ENCODE data around the gene MAP1LC3C. TPM values are rescaled to one million over a fixed set of nuclear protein-coding genes. Genes with fewer than 3 reads are reported as not detected.
"Not testable (repeated sequence)": the region's sequence is repeated elsewhere in the genome, so short reads cannot be mapped to it uniquely, and the experiment has no call there.

Gene MAP1LC3C
- total RNA-seq, 4 donors from 2014 or later, result 0.85 to 6.7 TPM; not detected in 2

DNA sequence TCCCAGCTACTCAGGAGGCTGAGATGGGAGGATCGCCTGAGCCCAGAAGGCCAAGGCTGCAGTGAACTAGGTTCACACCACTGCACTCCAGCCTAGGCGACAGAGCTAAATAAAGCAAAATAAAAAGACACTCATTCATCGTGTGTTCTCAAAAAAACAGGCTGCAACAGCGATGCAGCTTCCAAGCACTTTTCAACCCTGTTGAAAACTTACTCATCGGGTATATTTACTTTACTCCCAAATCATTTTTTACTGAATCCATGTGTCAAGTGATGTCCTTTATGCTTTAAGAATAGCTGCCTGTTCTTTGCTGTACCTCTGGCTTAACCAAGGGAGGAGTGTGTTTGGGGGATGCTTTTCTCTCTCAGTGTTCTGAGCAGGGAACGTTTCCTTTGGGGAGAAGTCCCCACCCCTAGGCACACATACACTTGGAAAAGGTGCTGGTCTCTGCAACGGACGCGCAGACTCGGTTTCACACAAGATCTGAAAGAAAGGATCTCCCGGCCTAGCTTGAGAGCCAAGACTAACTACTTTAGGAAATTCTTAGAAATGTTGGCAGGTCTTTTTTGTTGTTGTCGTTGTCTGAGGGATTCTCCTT is 1.4 kb downstream of the MAP1LC3C start:
- TF ChIP-seq, protein P1, sequence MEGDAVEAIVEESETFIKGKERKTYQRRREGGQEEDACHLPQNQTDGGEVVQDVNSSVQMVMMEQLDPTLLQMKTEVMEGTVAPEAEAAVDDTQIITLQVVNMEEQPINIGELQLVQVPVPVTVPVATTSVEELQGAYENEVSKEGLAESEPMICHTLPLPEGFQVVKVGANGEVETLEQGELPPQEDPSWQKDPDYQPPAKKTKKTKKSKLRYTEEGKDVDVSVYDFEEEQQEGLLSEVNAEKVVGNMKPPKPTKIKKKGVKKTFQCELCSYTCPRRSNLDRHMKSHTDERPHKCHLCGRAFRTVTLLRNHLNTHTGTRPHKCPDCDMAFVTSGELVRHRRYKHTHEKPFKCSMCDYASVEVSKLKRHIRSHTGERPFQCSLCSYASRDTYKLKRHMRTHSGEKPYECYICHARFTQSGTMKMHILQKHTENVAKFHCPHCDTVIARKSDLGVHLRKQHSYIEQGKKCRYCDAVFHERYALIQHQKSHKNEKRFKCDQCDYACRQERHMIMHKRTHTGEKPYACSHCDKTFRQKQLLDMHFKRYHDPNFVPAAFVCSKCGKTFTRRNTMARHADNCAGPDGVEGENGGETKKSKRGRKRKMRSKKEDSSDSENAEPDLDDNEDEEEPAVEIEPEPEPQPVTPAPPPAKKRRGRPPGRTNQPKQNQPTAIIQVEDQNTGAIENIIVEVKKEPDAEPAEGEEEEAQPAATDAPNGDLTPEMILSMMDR (IDR thresholded peaks at IDR 0.05), result no peak
- no peak for TF ChIP-seq POLR2A (IDR thresholded peaks at IDR 0.05)
- H3K27ac ChIP-seq, result no peak overlapping the region
- H3K4me3 ChIP-seq, result no peak overlapping the region
- H3K27me3 ChIP-seq, result peaks cover 0 to 4% (median 0%) of the 10 kb centered on the region in 4 donors
- WGBS, 2 donors, result 47 to 49% methylated on average over 12 of the region's 12 CpGs
- H3K4me1 ChIP-seq, result peaks cover 0 to 12% (median 3%) of the 10 kb centered on the region in 3 donors
- intact Hi-C loops (cut with DNase I), result no loop called here
- DNase-seq, result no peak
- H3K9me3 ChIP-seq, result no peaks in the 10 kb centered on the region
- H3K36me3 ChIP-seq, result no peaks in the 10 kb centered on the region

DNA sequence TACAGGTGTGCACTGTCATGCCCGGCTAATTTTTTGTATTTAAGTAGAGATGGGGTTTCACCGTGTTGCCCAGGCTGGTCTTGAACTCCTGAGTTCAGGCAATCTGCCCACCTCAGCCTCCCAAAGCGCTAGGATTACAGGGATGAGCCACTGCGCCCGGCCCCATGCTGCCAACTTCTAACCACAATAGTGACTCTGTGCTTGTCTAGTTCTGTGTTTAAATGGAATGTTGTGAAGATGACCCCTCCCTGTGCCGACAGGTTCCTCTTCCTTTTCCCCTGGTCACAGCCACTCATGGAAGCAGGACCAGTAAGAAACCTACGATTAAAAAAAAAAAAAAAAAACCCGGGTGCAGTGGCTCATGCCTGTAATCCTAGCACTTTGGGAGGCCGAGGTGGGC is 4.7 kb downstream of the MAP1LC3C start:
- intact Hi-C loops (cut with DNase I), result no loop called here
- Histone ChIP-seq H3K9me3 (no peaks in the 10 kb centered on the region), H3K36me3 (no peaks in the 10 kb centered on the region), H3K27me3 (no peaks in the 10 kb centered on the region), H3K4me3 (no peak overlapping the region), H3K4me1 (peaks cover 0 to 12% (median 3%) of the 10 kb centered on the region in 3 donors), H3K27ac (no peak overlapping the region)
- no peak for DNase-seq
- TF ChIP-seq, protein P1 (IDR thresholded peaks at IDR 0.05), result no peak
- TF ChIP-seq POLR2A (IDR thresholded peaks at IDR 0.05), result no peak
- WGBS, 2 donors, result 75 to 81% methylated on average over 3 to 8 of the region's 9 CpGs

DNA sequence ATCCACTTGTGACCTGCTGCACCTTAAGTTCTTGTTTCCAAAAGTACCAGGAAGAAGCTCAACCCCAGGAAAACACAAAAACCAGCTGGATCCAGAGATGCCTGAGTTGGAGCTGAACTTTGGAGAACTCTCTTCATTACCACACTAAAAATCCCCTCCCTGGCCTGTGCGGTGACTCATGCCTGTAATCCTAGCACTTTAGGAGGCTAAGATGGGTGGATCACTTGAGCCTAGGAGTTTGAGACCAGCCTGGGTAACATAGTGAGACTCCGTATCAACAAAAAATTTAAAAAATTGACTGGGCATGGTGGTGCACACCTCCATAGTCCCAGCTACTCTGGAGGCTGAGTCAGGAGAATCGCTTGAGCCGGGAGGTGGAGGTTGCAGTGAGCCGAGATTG is 6.2 kb downstream of the MAP1LC3C start:
- no peak overlapping the region for H3K27ac ChIP-seq
- intact Hi-C loops (cut with DNase I), result no loop called here

DNA sequence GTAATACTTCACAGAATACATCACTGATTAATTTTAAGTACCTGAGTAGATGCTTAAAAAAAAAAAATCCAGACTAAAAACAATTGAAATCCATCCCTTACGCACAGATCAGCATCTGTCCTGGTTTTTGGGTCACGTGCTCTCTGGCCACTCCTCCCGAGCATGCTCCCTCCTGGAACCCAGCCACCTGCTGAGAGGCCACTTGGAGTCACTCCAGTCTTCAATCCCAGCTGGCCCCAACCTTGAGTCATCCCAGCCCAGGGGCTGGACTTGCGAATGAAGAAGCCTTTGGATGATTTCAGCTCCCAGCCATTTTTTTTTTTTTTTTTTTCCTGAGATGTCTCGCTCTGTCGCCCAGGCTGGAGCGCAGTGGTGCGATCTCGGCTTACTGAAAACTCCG is 8.9 kb downstream of the MAP1LC3C start:
- 62 to 75% methylated on average over 8 to 10 of the region's 10 CpGs for WGBS, 2 donors
- Histone ChIP-seq H3K9me3 (no peaks in the 10 kb centered on the region), H3K27me3 (no peaks in the 10 kb centered on the region), H3K4me1 (no peaks in the 10 kb centered on the region), H3K4me3 (no peak overlapping the region), H3K27ac (no peak overlapping the region), H3K36me3 (no peaks in the 10 kb centered on the region)
- intact Hi-C loops (cut with DNase I), result no loop called here
- no peak for DNase-seq
- TF ChIP-seq, protein P1 (IDR thresholded peaks at IDR 0.05), result no peak
- TF ChIP-seq POLR2A (IDR thresholded peaks at IDR 0.05), result no peak

More for the DNA sequence above, 6.2 kb downstream of the MAP1LC3C start:
- no peak for TF ChIP-seq POLR2A (IDR thresholded peaks at IDR 0.05)
- TF ChIP-seq, protein P1 (IDR thresholded peaks at IDR 0.05), result no peak
- no peaks in the 10 kb centered on the region for H3K36me3 ChIP-seq
- DNase-seq, result no peak
- H3K4me3 ChIP-seq, result no peak overlapping the region
- H3K4me1 ChIP-seq, result no peaks in the 10 kb centered on the region
- WGBS, 2 donors, result 76 to 81% methylated on average over 5 of the region's 5 CpGs
- H3K9me3 ChIP-seq, result no peaks in the 10 kb centered on the region
- H3K27me3 ChIP-seq, result no peaks in the 10 kb centered on the region

DNA sequence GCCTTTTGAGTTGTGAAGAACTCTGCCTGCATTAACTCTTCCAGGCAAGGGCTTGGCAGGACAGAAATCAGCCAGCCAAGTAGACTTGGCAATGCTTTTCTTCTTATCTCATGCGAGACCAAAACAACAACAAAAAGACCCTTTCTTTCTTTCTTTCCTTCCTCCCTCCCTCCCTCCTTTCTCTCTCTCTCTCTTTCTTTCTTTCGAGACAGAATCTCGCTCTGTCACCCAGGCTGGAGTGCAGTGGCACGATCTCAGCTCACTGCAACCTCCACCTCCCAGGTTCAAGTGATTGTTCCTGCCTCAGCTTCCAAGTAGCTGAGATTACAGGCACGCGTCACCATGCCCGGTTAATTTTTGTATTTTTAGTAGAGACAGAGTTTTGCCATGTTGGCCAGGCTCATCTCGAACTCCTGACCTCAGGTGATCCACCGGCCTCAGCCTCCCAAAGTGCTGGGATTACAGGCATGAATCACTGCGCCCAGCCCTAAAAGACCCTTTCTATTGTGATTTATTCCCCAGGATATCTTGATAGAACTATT is 10.4 kb downstream of the MAP1LC3C start:
- not testable (repeated sequence) for H3K36me3 ChIP-seq, H3K4me3 ChIP-seq, H3K27ac ChIP-seq, DNase-seq, H3K27me3 ChIP-seq, H3K9me3 ChIP-seq, H3K4me1 ChIP-seq
- WGBS, 2 donors, result 64 to 78% methylated on average over 9 to 10 of the region's 10 CpGs
- intact Hi-C loops (cut with DNase I), result loop anchor here (10.0 kb wide), 2 partner anchors 84 to 374 kb away; no protein-coding TSS in a partner anchor

All from esophagus squamous epithelium (tissue), 5 donors.